Stimulated activated CD8-positive, alpha-beta memory T cell treated with anti-CD3 and anti-CD28 coated beads, Interleukin-7, amount 100 ng/mL, for 4 hours (primary cell): ENCODE data around the gene STUB1.
"Not testable (repeated sequence)": the region's sequence is repeated elsewhere in the genome, so short reads cannot be mapped to it uniquely, and the experiment has no call there.

ENCODE experiments used
- DNase-seq, 2 donors: peaks; one replicate each; pipeline ENCODE4 v3.0.0-alpha.2; 2020; ENCODE audit warnings: low read depth in 2 of 2

STUB1 gene

GRCh38 chr16:678858-679813, 1.1 kb upstream of the STUB1 start:
- DNase-seq: peak in 1 of 2 donors; percentile 43

GRCh38 chr16:680625-680945, 375 bp downstream of the STUB1 start:
- DNase-seq: no peak

- DNase-seq: no peak
Observed at GRCh38 chr16:680967-681745, 946 bp downstream of the STUB1 start.

- no peak for DNase-seq
Observed at GRCh38 chr16:681746-682427, 1.7 kb downstream of the STUB1 start.

- DNase-seq: no peak
Observed at GRCh38 chr16:682493-683395, 2.5 kb downstream of the STUB1 start.

- DNase-seq: no peak
Observed at GRCh38 chr16:683396-684070, 3.3 kb downstream of the STUB1 start.

GRCh38 chr16:684071-684794, 4.0 kb downstream of the STUB1 start, which contains the start of gene JMJD8:
TSS of gene JMJD8 (minus strand) at chr16:684334. CDS start at chr16:684319, 15 bp downstream.
- DNase-seq: peak; percentile 89 to 97

- DNase-seq: no peak
Observed at GRCh38 chr16:684961-685696, 4.9 kb downstream of the STUB1 start.

GRCh38 chr16:685967-686366, 5.8 kb downstream of the STUB1 start:
- DNase-seq: no peak

GRCh38 chr16:686459-687260, 6.5 kb downstream of the STUB1 start:
- DNase-seq: no peak

- no peak for DNase-seq
Observed at GRCh38 chr16:687499-687898, 7.3 kb downstream of the STUB1 start.

GRCh38 chr16:689175-689897, 9.1 kb downstream of the STUB1 start:
- DNase-seq: no peak

- not testable (repeated sequence) for DNase-seq
Observed at GRCh38 chr16:691242-691641, 11.0 kb downstream of the STUB1 start.

GRCh38 chr16:692356-693108, 12.3 kb downstream of the STUB1 start:
- DNase-seq: no peak

GRCh38 chr16:693364-693763, 13.2 kb downstream of the STUB1 start:
- no peak for DNase-seq

- peak in 1 of 2 donors; percentile 53 for DNase-seq
Observed at GRCh38 chr16:693766-694165, 13.6 kb downstream of the STUB1 start.
